Measurements from ENCODE around the gene CDH15.

DNA sequence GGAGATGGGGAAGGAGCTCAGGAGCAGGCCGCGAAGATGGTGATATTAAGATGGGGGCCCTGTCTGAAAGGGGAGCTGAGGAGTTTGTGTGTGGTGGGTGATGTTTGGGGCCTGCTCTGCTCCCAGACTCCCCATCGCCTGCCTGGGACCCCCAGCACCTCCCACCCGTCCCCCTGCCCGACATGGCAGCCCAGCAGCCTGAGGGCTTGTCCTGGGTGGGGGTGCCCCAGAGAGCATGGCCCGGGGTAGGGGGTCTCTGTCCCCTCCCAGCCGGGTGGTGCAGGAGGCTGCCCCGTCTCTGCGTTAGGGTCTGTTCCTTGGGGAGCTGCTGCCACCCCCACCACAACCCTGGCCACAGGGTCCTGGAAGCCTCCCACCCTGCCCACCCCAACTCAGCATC is 5.2 kb downstream of the CDH15 start:
- TF ChIP-seq POLR2A (IDR thresholded peaks at IDR 0.05): no peak
- TF ChIP-seq, protein P1, sequence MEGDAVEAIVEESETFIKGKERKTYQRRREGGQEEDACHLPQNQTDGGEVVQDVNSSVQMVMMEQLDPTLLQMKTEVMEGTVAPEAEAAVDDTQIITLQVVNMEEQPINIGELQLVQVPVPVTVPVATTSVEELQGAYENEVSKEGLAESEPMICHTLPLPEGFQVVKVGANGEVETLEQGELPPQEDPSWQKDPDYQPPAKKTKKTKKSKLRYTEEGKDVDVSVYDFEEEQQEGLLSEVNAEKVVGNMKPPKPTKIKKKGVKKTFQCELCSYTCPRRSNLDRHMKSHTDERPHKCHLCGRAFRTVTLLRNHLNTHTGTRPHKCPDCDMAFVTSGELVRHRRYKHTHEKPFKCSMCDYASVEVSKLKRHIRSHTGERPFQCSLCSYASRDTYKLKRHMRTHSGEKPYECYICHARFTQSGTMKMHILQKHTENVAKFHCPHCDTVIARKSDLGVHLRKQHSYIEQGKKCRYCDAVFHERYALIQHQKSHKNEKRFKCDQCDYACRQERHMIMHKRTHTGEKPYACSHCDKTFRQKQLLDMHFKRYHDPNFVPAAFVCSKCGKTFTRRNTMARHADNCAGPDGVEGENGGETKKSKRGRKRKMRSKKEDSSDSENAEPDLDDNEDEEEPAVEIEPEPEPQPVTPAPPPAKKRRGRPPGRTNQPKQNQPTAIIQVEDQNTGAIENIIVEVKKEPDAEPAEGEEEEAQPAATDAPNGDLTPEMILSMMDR (IDR thresholded peaks at IDR 0.05): no peak
